Measurements from ENCODE around the gene DHRS2. TPM values are rescaled to one million over a fixed set of nuclear protein-coding genes. Genes with fewer than 3 reads are reported as not detected.
"Not testable (repeated sequence)": the region's sequence is repeated elsewhere in the genome, so short reads cannot be mapped to it uniquely, and the experiment has no call there.

Gene DHRS2, protein sequence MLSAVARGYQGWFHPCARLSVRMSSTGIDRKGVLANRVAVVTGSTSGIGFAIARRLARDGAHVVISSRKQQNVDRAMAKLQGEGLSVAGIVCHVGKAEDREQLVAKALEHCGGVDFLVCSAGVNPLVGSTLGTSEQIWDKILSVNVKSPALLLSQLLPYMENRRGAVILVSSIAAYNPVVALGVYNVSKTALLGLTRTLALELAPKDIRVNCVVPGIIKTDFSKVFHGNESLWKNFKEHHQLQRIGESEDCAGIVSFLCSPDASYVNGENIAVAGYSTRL
- total RNA-seq, result not detected

GRCh38 chr14:23636317-23637211, at the start of gene DHRS2:
Gene DHRS2, plus strand, starts transcription at chr14:23636364. Its CDS starts 2,501 bp downstream, at chr14:23638865.
- intact Hi-C loops (cut with DNase I; ENCODE audit: low total_unique reads) (no loop called here), in situ Hi-C loops (cut with MboI; ENCODE audit: low sequenced_read_pairs in 4 of 4) (loop anchor here (25.0 kb wide), 2 partner anchors 276 to 301 kb away; no protein-coding TSS in a partner anchor)
- no peak within 1 kb of the TSS for H3K27ac ChIP-seq
- no peaks in the 10 kb centered on the region for H3K9me3 ChIP-seq
- TF ChIP-seq POLR2A (IDR thresholded peaks at IDR 0.05), result no peak
- TF ChIP-seq, protein P1, sequence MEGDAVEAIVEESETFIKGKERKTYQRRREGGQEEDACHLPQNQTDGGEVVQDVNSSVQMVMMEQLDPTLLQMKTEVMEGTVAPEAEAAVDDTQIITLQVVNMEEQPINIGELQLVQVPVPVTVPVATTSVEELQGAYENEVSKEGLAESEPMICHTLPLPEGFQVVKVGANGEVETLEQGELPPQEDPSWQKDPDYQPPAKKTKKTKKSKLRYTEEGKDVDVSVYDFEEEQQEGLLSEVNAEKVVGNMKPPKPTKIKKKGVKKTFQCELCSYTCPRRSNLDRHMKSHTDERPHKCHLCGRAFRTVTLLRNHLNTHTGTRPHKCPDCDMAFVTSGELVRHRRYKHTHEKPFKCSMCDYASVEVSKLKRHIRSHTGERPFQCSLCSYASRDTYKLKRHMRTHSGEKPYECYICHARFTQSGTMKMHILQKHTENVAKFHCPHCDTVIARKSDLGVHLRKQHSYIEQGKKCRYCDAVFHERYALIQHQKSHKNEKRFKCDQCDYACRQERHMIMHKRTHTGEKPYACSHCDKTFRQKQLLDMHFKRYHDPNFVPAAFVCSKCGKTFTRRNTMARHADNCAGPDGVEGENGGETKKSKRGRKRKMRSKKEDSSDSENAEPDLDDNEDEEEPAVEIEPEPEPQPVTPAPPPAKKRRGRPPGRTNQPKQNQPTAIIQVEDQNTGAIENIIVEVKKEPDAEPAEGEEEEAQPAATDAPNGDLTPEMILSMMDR (IDR thresholded peaks at IDR 0.05 in 4 of 5, conservative IDR thresholded peaks at IDR 0.05 in 1 of 5), result no peak
- no peaks in the 10 kb centered on the region for H3K36me3 ChIP-seq
- no peak for DNase-seq
- no peak for ATAC-seq
- no peaks in the 10 kb centered on the region for H3K27me3 ChIP-seq
- no peak within 1 kb of the TSS for H3K4me3 ChIP-seq
- H3K4me1 ChIP-seq, result no peaks in the 10 kb centered on the region

DNA sequence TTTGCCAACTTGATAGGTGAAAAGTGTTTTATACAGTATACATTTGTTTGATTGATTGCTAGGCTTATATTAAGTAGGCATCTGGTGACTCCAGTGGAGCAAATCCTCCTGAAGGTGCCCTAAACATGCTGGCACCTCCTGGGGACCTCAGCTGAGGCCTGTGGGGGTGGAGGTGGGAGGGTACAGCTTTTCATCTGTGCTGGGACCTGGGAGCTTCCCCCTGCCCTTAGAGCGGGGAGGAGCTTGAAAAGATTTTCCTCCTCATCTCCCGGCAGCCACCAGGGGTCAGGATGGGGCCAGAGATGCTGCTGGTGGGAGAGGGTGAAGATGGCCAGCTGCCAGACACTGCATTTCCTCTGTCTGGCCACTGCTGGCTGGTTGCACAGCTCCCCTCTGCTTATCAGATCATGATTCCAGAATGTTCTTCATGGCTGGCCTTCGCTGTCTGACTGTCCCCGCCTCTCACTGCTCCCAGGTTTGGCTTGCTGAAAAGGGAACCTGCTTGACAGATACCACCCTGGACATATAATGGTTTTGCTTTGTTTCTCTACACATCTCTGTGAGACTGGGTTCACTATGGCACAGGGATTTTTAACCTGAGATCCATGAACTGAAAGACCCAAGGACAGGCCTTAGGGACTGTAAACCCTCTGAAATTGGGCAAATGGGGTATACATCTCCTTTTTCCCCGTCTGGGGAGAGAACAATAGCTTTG, 47.1 kb upstream of the DHRS2 start:
- Histone ChIP-seq H3K27ac (no peak overlapping the region), H3K27me3 (peaks cover 0 to 4% (median 3%) of the 10 kb centered on the region in 3 donors), H3K36me3 (no peaks in the 10 kb centered on the region), H3K4me1 (no peaks in the 10 kb centered on the region), H3K9me3 (no peaks in the 10 kb centered on the region), H3K4me3 (no peak overlapping the region)
- intact Hi-C loops (cut with DNase I; ENCODE audit: low total_unique reads) (no loop called here), in situ Hi-C loops (cut with MboI; ENCODE audit: low sequenced_read_pairs in 4 of 4) (no loop called here)
- DNase-seq, result peak; percentile 52 to 59
- ATAC-seq, result peak in 1 of 2 donors; percentile 51
- no peak for TF ChIP-seq POLR2A (IDR thresholded peaks at IDR 0.05)
- TF ChIP-seq, protein P1 (IDR thresholded peaks at IDR 0.05 in 4 of 5, conservative IDR thresholded peaks at IDR 0.05 in 1 of 5), result peak in 4 of 5 experiments; percentile 20 to 51 (median 42)

DNA sequence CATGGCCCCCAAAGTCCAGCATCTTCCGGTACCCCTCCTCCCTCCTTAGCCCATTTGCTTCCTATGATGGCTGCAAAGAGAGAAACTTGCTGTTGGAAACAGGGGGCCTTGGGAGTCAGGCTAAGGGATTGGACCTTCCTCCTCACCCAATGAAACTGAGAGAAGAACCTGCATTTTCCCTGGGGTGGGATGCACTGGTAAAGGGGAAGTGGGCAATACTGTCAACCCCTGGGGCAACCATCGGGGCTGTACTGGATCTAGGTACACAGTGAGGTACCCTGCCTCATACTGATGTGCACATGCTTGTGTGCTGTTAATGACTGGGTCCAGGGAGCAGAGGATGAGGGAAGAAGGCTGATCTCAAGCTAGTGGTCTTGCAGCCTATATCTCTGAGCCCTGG, 46.6 kb upstream of the DHRS2 start:
- in situ Hi-C loops (cut with MboI; ENCODE audit: low sequenced_read_pairs in 4 of 4) (no loop called here), intact Hi-C loops (cut with DNase I; ENCODE audit: low total_unique reads) (no loop called here)
- Histone ChIP-seq H3K9me3 (no peaks in the 10 kb centered on the region), H3K36me3 (no peaks in the 10 kb centered on the region), H3K4me1 (no peaks in the 10 kb centered on the region), H3K27me3 (peaks cover 0 to 4% (median 3%) of the 10 kb centered on the region in 3 donors), H3K4me3 (no peak overlapping the region), H3K27ac (no peak overlapping the region)
- ATAC-seq (no peak), DNase-seq (no peak)
- TF ChIP-seq, protein P1 (IDR thresholded peaks at IDR 0.05 in 4 of 5, conservative IDR thresholded peaks at IDR 0.05 in 1 of 5), result no peak
- no peak for TF ChIP-seq POLR2A (IDR thresholded peaks at IDR 0.05)

DNA sequence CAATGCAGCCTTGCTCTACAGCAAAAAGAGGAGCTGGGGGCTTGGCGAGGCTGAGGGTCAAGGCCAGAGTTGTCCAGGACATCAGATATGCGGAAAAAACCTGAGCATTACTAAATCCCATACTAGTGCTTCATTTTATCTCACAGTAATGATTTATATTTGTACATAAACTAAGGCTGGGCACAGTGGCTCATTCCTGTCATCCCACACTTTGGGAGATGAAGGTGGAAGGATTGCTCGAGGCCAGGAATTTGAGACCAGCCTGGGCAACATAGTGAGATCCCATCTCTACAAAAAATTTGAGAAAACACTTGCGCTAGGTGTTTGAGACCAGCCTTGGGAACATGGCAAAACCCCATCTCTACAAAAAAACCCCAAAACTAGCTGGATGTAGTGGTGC, 46.0 kb upstream of the DHRS2 start:
- H3K27ac ChIP-seq, result no peak overlapping the region
- H3K9me3 ChIP-seq, result no peaks in the 10 kb centered on the region
- no peaks in the 10 kb centered on the region for H3K4me1 ChIP-seq
- ATAC-seq (no peak), DNase-seq (no peak)
- intact Hi-C loops (cut with DNase I; ENCODE audit: low total_unique reads) (no loop called here), in situ Hi-C loops (cut with MboI; ENCODE audit: low sequenced_read_pairs in 4 of 4) (no loop called here)
- no peaks in the 10 kb centered on the region for H3K36me3 ChIP-seq
- peaks cover 0 to 4% (median 3%) of the 10 kb centered on the region in 3 donors for H3K27me3 ChIP-seq
- no peak for TF ChIP-seq POLR2A (IDR thresholded peaks at IDR 0.05)
- TF ChIP-seq, protein P1 (IDR thresholded peaks at IDR 0.05 in 4 of 5, conservative IDR thresholded peaks at IDR 0.05 in 1 of 5), result no peak
- H3K4me3 ChIP-seq, result no peak overlapping the region

DNA sequence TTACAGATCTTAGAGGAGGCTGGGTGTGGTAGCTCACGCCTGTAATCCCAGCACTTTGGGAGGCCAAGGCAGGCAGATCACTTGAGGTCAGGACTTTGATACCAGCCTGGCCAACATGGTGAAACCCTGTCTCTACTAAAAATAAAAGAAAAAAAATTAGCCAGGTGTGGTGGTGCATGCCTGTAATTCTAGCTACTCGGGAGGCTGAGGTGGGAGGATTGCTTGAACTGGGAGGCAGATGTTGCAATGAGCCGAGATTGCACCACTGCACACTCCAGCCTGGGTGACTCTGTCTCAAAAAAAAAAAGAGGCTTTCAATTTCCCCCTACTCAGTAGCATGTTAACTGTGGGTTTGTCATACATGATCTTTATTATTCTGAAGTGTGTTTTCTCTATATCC, 42.0 kb upstream of the DHRS2 start:
- H3K36me3 ChIP-seq; DNase-seq; H3K4me1 ChIP-seq; H3K27me3 ChIP-seq; in situ Hi-C loops (cut with MboI; ENCODE audit: low sequenced_read_pairs in 4 of 4); H3K4me3 ChIP-seq; H3K9me3 ChIP-seq; ATAC-seq; intact Hi-C loops (cut with DNase I; ENCODE audit: low total_unique reads); H3K27ac ChIP-seq: not testable (repeated sequence)

Data from gastrocnemius medialis (tissue), 4 donors.